ENCODE data around the gene LAMA2.

LAMA2 gene

DNA sequence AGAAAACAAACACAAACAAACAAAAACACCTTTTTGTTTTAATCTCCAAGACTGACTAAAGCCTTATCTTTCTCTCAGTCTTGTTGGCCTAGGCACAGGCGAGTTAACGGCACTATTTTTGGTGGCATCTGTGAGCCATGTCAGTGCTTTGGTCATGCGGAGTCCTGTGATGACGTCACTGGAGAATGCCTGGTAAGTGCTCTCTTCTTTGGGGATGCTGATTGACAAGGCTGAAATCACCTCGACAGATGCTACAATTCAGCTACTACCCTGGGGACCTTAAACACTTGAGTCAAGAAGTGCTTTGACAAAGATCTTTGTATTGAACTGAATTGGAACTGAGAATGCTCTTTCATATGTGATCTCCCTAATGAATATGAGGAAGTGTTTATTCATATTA is 384.1 kb downstream of the LAMA2 start:
- H3K4me3 ChIP-seq (ENCODE audit: low read depth, low read length), result no peak overlapping the region
- TF ChIP-seq, protein P1, sequence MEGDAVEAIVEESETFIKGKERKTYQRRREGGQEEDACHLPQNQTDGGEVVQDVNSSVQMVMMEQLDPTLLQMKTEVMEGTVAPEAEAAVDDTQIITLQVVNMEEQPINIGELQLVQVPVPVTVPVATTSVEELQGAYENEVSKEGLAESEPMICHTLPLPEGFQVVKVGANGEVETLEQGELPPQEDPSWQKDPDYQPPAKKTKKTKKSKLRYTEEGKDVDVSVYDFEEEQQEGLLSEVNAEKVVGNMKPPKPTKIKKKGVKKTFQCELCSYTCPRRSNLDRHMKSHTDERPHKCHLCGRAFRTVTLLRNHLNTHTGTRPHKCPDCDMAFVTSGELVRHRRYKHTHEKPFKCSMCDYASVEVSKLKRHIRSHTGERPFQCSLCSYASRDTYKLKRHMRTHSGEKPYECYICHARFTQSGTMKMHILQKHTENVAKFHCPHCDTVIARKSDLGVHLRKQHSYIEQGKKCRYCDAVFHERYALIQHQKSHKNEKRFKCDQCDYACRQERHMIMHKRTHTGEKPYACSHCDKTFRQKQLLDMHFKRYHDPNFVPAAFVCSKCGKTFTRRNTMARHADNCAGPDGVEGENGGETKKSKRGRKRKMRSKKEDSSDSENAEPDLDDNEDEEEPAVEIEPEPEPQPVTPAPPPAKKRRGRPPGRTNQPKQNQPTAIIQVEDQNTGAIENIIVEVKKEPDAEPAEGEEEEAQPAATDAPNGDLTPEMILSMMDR (conservative IDR thresholded peaks at IDR 0.05; ENCODE audit: low read depth, low read length), result no peak
- DNase-seq (ENCODE audit: low read depth), result no peak

GRCh38 chr6:129269076-129269475 is 386.1 kb downstream of the LAMA2 start:
- peak; percentile 56 for DNase-seq (ENCODE audit: low read depth)
- no peak overlapping the region for H3K4me3 ChIP-seq (ENCODE audit: low read depth, low read length)
- TF ChIP-seq, protein P1 (conservative IDR thresholded peaks at IDR 0.05; ENCODE audit: low read depth, low read length), result no peak

- DNase-seq (ENCODE audit: low read depth), result no peak
- TF ChIP-seq, protein P1 (conservative IDR thresholded peaks at IDR 0.05; ENCODE audit: low read depth, low read length), result no peak
- no peak overlapping the region for H3K4me3 ChIP-seq (ENCODE audit: low read depth, low read length)
Measured at GRCh38 chr6:129269891-129270290, 387.0 kb downstream of the LAMA2 start.

DNA sequence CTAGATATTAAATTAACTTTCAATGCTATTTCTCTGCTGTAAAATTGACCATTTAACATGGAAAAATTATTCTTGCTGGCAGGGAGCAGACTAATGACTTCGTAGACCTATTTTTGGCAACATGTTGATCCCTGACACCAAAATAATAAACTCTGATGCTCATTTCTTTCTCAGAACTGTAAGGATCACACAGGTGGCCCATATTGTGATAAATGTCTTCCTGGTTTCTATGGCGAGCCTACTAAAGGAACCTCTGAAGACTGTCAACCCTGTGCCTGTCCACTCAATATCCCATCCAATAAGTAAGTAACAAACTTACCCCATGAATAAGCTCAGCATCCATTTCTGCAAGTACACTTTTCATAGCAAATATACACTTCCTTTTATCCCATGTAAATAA is 387.5 kb downstream of the LAMA2 start:
- H3K4me3 ChIP-seq (ENCODE audit: low read depth, low read length), result no peak overlapping the region
- TF ChIP-seq, protein P1 (conservative IDR thresholded peaks at IDR 0.05; ENCODE audit: low read depth, low read length), result no peak
- DNase-seq (ENCODE audit: low read depth), result no peak

- DNase-seq (ENCODE audit: low read depth), result no peak
- no peak overlapping the region for H3K4me3 ChIP-seq (ENCODE audit: low read depth, low read length)
- TF ChIP-seq, protein P1 (conservative IDR thresholded peaks at IDR 0.05; ENCODE audit: low read depth, low read length), result no peak
Measured at GRCh38 chr6:129273161-129273560, 390.2 kb downstream of the LAMA2 start.

- TF ChIP-seq, protein P1 (conservative IDR thresholded peaks at IDR 0.05; ENCODE audit: low read depth, low read length), result no peak
- H3K4me3 ChIP-seq (ENCODE audit: low read depth, low read length), result no peak overlapping the region
- DNase-seq (ENCODE audit: low read depth), result no peak
Measured at GRCh38 chr6:129276461-129276860, 393.5 kb downstream of the LAMA2 start.

- TF ChIP-seq, protein P1 (conservative IDR thresholded peaks at IDR 0.05; ENCODE audit: low read depth, low read length), result no peak
- no peak for DNase-seq (ENCODE audit: low read depth)
Measured at GRCh38 chr6:129276986-129277385, 394.0 kb downstream of the LAMA2 start.

More at GRCh38 chr6:129276986-129277385, 394.0 kb downstream of the LAMA2 start:
- H3K4me3 ChIP-seq (ENCODE audit: low read depth, low read length), result no peak overlapping the region

Measured in choroid plexus epithelial cell (primary cell).